KMS-11 (cell line): ENCODE measurements around the gene ARHGAP21.
"Not testable (repeated sequence)": the region's sequence is repeated elsewhere in the genome, so short reads cannot be mapped to it uniquely, and the experiment has no call there.

Experiments
- H2AFZ ChIP-seq: fragments of 200-600 bp; sonication (generic); 2 replicates; pipeline ENCODE4 v1.6.1; 2016; ENCODE audit warnings: antibody characterized with exemption, mixed run types, low read depth
- H3K27ac ChIP-seq: fragments of 200-600 bp; sonication (generic); 2 replicates; pipeline ENCODE4 v1.6.1; 2016; ENCODE audit warnings: mild to moderate bottlenecking, mixed run types
- H3K27me3 ChIP-seq: fragments of 200-600 bp; sonication (generic); 2 replicates; pipeline ENCODE4 v1.6.1; 2017; ENCODE audit warnings: mild to moderate bottlenecking, low read depth, mixed run types, moderate library complexity; ENCODE audit not compliant: insufficient read depth
- H3K36me3 ChIP-seq: fragments of 200-600 bp; sonication (generic); 2 replicates; pipeline ENCODE4 v1.6.1; 2017; ENCODE audit warnings: mild to moderate bottlenecking, mixed run types; ENCODE audit not compliant: insufficient read depth
- H3K4me1 ChIP-seq: fragments of 200-600 bp; sonication (generic); 2 replicates; pipeline ENCODE4 v1.6.1; 2016; ENCODE audit warnings: mild to moderate bottlenecking, low read depth, mixed run types; ENCODE audit not compliant: poor library complexity, severe bottlenecking
- H3K4me2 ChIP-seq: fragments of 200-600 bp; sonication (generic); 2 replicates; pipeline ENCODE4 v1.7.0; 2016; ENCODE audit warnings: mild to moderate bottlenecking, mixed run types
- H3K4me3 ChIP-seq: fragments of 200-600 bp; sonication (generic); IDR thresholded peaks from 2 replicates; pipeline ENCODE4 v1.6.1; 2017; ENCODE audit warnings: low read depth, low read length, mixed read lengths; ENCODE audit not compliant: insufficient read depth
- H3K79me2 ChIP-seq: fragments of 200-600 bp; sonication (generic); 2 replicates; pipeline ENCODE4 v1.6.1; 2016; ENCODE audit warnings: low read depth, mixed run types; ENCODE audit not compliant: insufficient read depth
- H3K9ac ChIP-seq: fragments of 200-600 bp; sonication (generic); 2 replicates; pipeline ENCODE4 v1.6.1; 2016; ENCODE audit warnings: mild to moderate bottlenecking, mixed run types
- H4K20me1 ChIP-seq: fragments of 200-600 bp; sonication (generic); 2 replicates; pipeline ENCODE4 v1.6.1; 2016; ENCODE audit warnings: mild to moderate bottlenecking, mixed run types; ENCODE audit not compliant: insufficient read depth
- CTCF ChIP-seq: fragments of 200-600 bp; sonication (generic); conservative IDR thresholded peaks from 2 replicates; pipeline ENCODE4 v1.6.1; 2017; ENCODE audit warnings: low read depth, mild to moderate bottlenecking, antibody characterized with exemption, low read length, moderate library complexity, mixed read lengths

Gene ARHGAP21

DNA sequence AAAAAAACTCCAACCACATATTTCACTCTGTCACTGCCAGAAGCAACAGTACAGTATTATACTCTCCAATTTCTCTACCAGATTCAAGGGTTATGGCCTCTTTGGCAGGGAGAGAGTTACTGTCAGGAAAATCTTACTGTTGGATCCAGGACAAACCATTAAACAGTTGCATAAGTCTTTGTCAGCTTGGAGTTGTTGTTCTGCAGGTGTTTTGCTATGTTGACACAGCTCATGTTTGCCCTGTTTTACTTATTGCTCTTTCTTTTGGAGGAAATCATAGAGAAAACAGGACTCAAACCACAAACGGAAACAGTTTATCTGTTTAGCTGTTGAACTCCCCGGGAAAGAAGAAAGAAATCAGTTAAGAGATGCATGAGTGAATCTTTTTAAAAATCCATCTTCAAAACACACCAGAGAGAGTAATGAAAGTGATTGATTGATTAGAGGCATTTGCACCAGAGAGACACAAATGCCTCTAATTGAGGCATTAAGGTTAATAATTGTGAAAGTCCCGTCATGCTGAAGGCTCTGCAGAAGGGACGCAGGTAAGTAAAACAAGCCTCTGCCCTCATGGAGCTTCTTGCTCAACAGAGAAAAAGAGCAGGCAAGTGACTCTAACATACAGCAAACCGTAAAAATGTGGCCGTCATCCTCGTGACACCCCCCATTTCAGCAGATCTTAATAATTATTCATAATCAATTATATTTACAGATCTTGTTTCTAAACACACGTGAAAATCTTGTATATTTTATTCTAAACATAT is 38.7 kb upstream of the ARHGAP21 start:
- Histone ChIP-seq H3K27me3 (no peaks in the 10 kb centered on the region), H3K4me2 (no peak overlapping the region), H2AFZ (no peak overlapping the region), H3K9ac (no peak overlapping the region), H3K27ac (no peak overlapping the region), H3K4me1 (no peaks in the 10 kb centered on the region), H4K20me1 (no peaks in the 10 kb centered on the region), H3K4me3 (no peak overlapping the region), H3K36me3 (no peaks in the 10 kb centered on the region), H3K79me2 (no peaks in the 10 kb centered on the region)
- no peak for TF ChIP-seq CTCF

- H4K20me1 ChIP-seq: no peaks in the 10 kb centered on the region
- no peak overlapping the region for H2AFZ ChIP-seq
- no peak overlapping the region for H3K4me2 ChIP-seq
- H3K4me1 ChIP-seq: no peaks in the 10 kb centered on the region
- no peak overlapping the region for H3K27ac ChIP-seq
- H3K4me3 ChIP-seq: no peak overlapping the region
- H3K79me2 ChIP-seq: no peaks in the 10 kb centered on the region
- no peak overlapping the region for H3K9ac ChIP-seq
- no peak for TF ChIP-seq CTCF
- H3K27me3 ChIP-seq: no peaks in the 10 kb centered on the region
- H3K36me3 ChIP-seq: no peaks in the 10 kb centered on the region
Measured at GRCh38 chr10:24759672-24760071, 36.0 kb upstream of the ARHGAP21 start.

- not testable (repeated sequence) for H3K4me2 ChIP-seq
Measured at GRCh38 chr10:24758254-24758653, 34.6 kb upstream of the ARHGAP21 start.

GRCh38 chr10:24756283-24756682 is 32.6 kb upstream of the ARHGAP21 start:
- Histone ChIP-seq H3K4me2 (no peak overlapping the region), H3K79me2 (no peaks in the 10 kb centered on the region), H4K20me1 (no peaks in the 10 kb centered on the region), H3K36me3 (no peaks in the 10 kb centered on the region), H2AFZ (no peak overlapping the region), H3K4me3 (no peak overlapping the region), H3K4me1 (no peaks in the 10 kb centered on the region), H3K27ac (no peak overlapping the region), H3K9ac (no peak overlapping the region), H3K27me3 (no peaks in the 10 kb centered on the region)
- no peak for TF ChIP-seq CTCF

More at GRCh38 chr10:24758254-24758653, 34.6 kb upstream of the ARHGAP21 start:
- not testable (repeated sequence) for H3K79me2 ChIP-seq, H4K20me1 ChIP-seq, H3K36me3 ChIP-seq, H3K27ac ChIP-seq, H3K9ac ChIP-seq, H3K4me3 ChIP-seq, H3K4me1 ChIP-seq, H3K27me3 ChIP-seq, H2AFZ ChIP-seq

DNA sequence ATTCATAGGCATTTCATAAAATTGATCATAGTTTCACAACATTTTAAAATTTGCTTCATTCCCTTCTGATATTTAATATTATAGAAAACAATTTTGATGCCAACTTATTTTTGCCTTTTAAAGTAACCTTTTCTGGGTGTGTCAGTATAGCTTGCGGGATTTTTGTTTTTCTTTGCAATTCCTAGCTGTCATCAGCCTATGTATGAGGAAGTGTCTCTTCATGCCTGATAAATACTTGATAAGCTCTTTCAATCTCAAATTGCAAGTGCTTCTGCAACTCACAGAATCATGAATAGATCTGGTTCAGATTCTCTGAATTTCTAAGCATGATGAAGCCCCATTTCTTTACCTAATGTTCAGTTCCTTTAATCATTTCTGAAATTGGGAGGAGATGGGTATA is 28.0 kb upstream of the ARHGAP21 start:
- Histone ChIP-seq H3K4me3 (no peak overlapping the region), H3K4me2 (no peak overlapping the region), H2AFZ (no peak overlapping the region), H3K4me1 (no peaks in the 10 kb centered on the region), H4K20me1 (no peaks in the 10 kb centered on the region), H3K9ac (no peak overlapping the region), H3K27ac (no peak overlapping the region), H3K79me2 (no peaks in the 10 kb centered on the region), H3K27me3 (no peaks in the 10 kb centered on the region), H3K36me3 (no peaks in the 10 kb centered on the region)
- TF ChIP-seq CTCF: no peak
